HEK293 (cell line): ENCODE data around the gene C1QTNF1.
"Not testable (repeated sequence)": the region's sequence is repeated elsewhere in the genome, so short reads cannot be mapped to it uniquely, and the experiment has no call there.

Experiments used
- CTCF ChIA-PET: fragments of 350-600 bp; formaldehyde crosslinking; extraction: SDS; loops from one replicate; lab custom pipeline; 2021; ENCODE audit warnings: antibody characterized with exemption; lab: Yijun Ruan, JAX
- POLR2A ChIA-PET: fragments of 300-600 bp; formaldehyde crosslinking; extraction: SDS; loops from one replicate; lab custom pipeline; 2020; ENCODE audit warnings: antibody characterized with exemption, inconsistent platforms; lab: Yijun Ruan, JAX
- H3K27ac ChIP-seq: fragments of 200-500 bp; sonication (Bioruptor generic); 2 replicates; pipeline ENCODE4 v1.5.1; 2014; ENCODE audit warnings: low read depth, low read length, control low read depth, inconsistent platforms; ENCODE audit errors: extremely low read depth
- H3K36me3 ChIP-seq, 2 experiments: fragments of 200-500 bp in 1 of 2; sonication (Bioruptor generic) in 1 of 2; 1 replicate in 1 of 2; 2 replicates in 1 of 2; pipeline ENCODE4 v1.5.1; 2014 to 2017; ENCODE audit warnings: inconsistent platforms in 2 of 2, low read length in 2 of 2; ENCODE audit not compliant: control insufficient read depth in 2 of 2, insufficient read depth in 1 of 2
- H3K4me1 ChIP-seq: fragments of 200-500 bp; sonication (Bioruptor generic); 2 replicates; pipeline ENCODE4 v1.5.1; 2014; ENCODE audit warnings: mild to moderate bottlenecking, low read length, inconsistent platforms; ENCODE audit not compliant: control insufficient read depth, insufficient read depth
- H3K4me3 ChIP-seq: 2 replicates; pipeline ENCODE4 v1.5.1; 2011; ENCODE audit warnings: low read depth, mild to moderate bottlenecking, control low read depth, low read length, moderate library complexity
- H3K9me3 ChIP-seq: fragments of 200-500 bp; sonication (Bioruptor generic); 2 replicates; pipeline ENCODE4 v1.5.1; 2014; ENCODE audit warnings: low read depth, low read length, inconsistent platforms; ENCODE audit not compliant: control insufficient read depth, insufficient read depth
- OSR2 ChIP-seq: fragments of 450-650 bp; formaldehyde crosslinking; IDR thresholded peaks from 2 replicates; pipeline ENCODE4 v1.5.1; 2016; ENCODE audit warnings: missing biosample characterization, missing genetic modification characterization
- PRDM10 ChIP-seq: fragments of 450-650 bp; formaldehyde crosslinking; IDR thresholded peaks from 2 replicates; pipeline ENCODE4 v1.5.1; 2016; ENCODE audit warnings: missing biosample characterization, missing genetic modification characterization
- ZBTB6 ChIP-seq: fragments of 450-650 bp; formaldehyde crosslinking; IDR thresholded peaks from 2 replicates; pipeline ENCODE4 v1.5.1; 2017; ENCODE audit warnings: missing biosample characterization, missing genetic modification characterization
- ZBTB8A ChIP-seq: fragments of 450-650 bp; formaldehyde crosslinking; IDR thresholded peaks from 2 replicates; pipeline ENCODE4 v1.5.1; 2016; ENCODE audit warnings: missing biosample characterization, missing genetic modification characterization
- ZNF184 ChIP-seq: fragments of 450-650 bp; IDR thresholded peaks from 2 replicates; pipeline ENCODE4 v1.5.1; 2018; ENCODE audit warnings: missing biosample characterization, mild to moderate bottlenecking, missing genetic modification characterization
- ZNF248 ChIP-seq: fragments of 450-650 bp; formaldehyde crosslinking; IDR thresholded peaks from 2 replicates; pipeline ENCODE4 v1.5.1; 2017; ENCODE audit warnings: missing biosample characterization, missing genetic modification characterization
- ZNF26 ChIP-seq: fragments of 450-650 bp; formaldehyde crosslinking; IDR thresholded peaks from 2 replicates; pipeline ENCODE4 v1.5.1; 2016; ENCODE audit warnings: missing biosample characterization, missing genetic modification characterization
- ZNF280D ChIP-seq: fragments of 450-650 bp; formaldehyde crosslinking; IDR thresholded peaks from 2 replicates; pipeline ENCODE4 v1.5.1; 2016; ENCODE audit warnings: missing biosample characterization, missing genetic modification characterization
- ZNF335 ChIP-seq: fragments of 450-650 bp; formaldehyde crosslinking; conservative IDR thresholded peaks from 2 replicates; pipeline ENCODE4 v1.5.1; 2016; ENCODE audit warnings: missing biosample characterization, missing genetic modification characterization
- ZNF366 ChIP-seq: fragments of 450-650 bp; formaldehyde crosslinking; conservative IDR thresholded peaks from 2 replicates; pipeline ENCODE4 v1.5.1; 2016; ENCODE audit warnings: missing biosample characterization, missing genetic modification characterization
- ZNF521 ChIP-seq: fragments of 450-650 bp; formaldehyde crosslinking; IDR thresholded peaks from 2 replicates; pipeline ENCODE4 v1.5.1; 2017; ENCODE audit warnings: missing biosample characterization, mild to moderate bottlenecking, missing genetic modification characterization
- ZNF580 ChIP-seq: fragments of 450-650 bp; formaldehyde crosslinking; IDR thresholded peaks from 2 replicates; pipeline ENCODE4 v1.5.1; 2016; ENCODE audit warnings: missing biosample characterization, missing genetic modification characterization
- ZNF645 ChIP-seq: fragments of 450-650 bp; formaldehyde crosslinking; IDR thresholded peaks from 2 replicates; pipeline ENCODE4; 2016; ENCODE audit warnings: missing biosample characterization, missing genetic modification characterization
- ZNF837 ChIP-seq: fragments of 450-650 bp; formaldehyde crosslinking; IDR thresholded peaks from 2 replicates; pipeline ENCODE4 v1.5.1; 2016; ENCODE audit warnings: missing biosample characterization, missing genetic modification characterization

Gene C1QTNF1

GRCh38 chr17:79073706-79074088, 49.7 kb downstream of the C1QTNF1 start:
- TF ChIP-seq ZNF645 (tag by site-specific recombination) = no peak
- Histone ChIP-seq H3K36me3 (peaks cover 10 to 15% of the 10 kb centered on the region in 2 experiments), H3K27ac (no peak overlapping the region), H3K4me1 (peaks cover 4% of the 10 kb centered on the region; the same call in 1 of the 2 replicates), H3K9me3 (no peaks in the 10 kb centered on the region), H3K4me3 (no peak overlapping the region)
- CTCF ChIA-PET = interaction anchor here (0.7 to 2.9 kb wide), 11 partner anchors 9 to 320 kb away, joined by 3 to 21 read pairs (median 5); no protein-coding TSS in a partner anchor
- POLR2A ChIA-PET = interaction anchor here (0.7 to 1.3 kb wide), 2 partner anchors 14 to 25 kb away, joined by 3 to 5 read pairs; no protein-coding TSS in a partner anchor

GRCh38 chr17:79074121-79074648, 50.2 kb downstream of the C1QTNF1 start:
- H3K36me3 ChIP-seq = peaks cover 10 to 20% of the 10 kb centered on the region in 2 experiments
- H3K4me1 ChIP-seq, H3K4me3 ChIP-seq, H3K27ac ChIP-seq, H3K9me3 ChIP-seq: not testable (repeated sequence)
- TF ChIP-seq ZNF580 (peak; percentile 66; the same call in 1 of the 2 replicates), ZNF335 (tag by site-specific recombination) (peak; percentile 35; the same call in 1 of the 2 replicates), ZBTB6 (peak; percentile 47; the same call in 1 of the 2 replicates), ZNF184 (tag by site-specific recombination) (0 out of 2 replicates have a peak, but pooled peaks have one; percentile 12), ZBTB8A (peak; percentile 88), PRDM10 (peak; percentile 71)
- CTCF ChIA-PET = interaction anchor here (0.6 to 2.9 kb wide), 15 partner anchors 9 to 319 kb away, joined by 3 to 21 read pairs (median 4); no protein-coding TSS in a partner anchor
- POLR2A ChIA-PET = interaction anchor here (0.6 to 1.2 kb wide), 12 partner anchors 11 to 327 kb away, joined by 3 to 8 read pairs (median 3); no protein-coding TSS in a partner anchor

- H3K9me3 ChIP-seq = no peaks in the 10 kb centered on the region
- ChIA-PET CTCF (interaction anchor here (0.6 to 2.9 kb wide), 13 partner anchors 10 to 319 kb away, joined by 3 to 19 read pairs (median 4); no protein-coding TSS in a partner anchor), POLR2A (interaction anchor here (0.6 to 1.2 kb wide), 13 partner anchors 10 to 888 kb away, joined by 3 to 8 read pairs (median 3); partner anchors contain the start of genes AFMID and TK1)
- peaks cover 10 to 26% of the 10 kb centered on the region in 2 experiments for H3K36me3 ChIP-seq
- peak within 1 kb of the TSS; percentile 68 for H3K4me3 ChIP-seq
- H3K27ac ChIP-seq = peak within 1 kb of the TSS; percentile 80; the same call in 1 of the 2 replicates
- peaks cover 4% of the 10 kb centered on the region; the same call in 1 of the 2 replicates for H3K4me1 ChIP-seq
- no peak for TF ChIP-seq ZNF366 (tag by site-specific recombination)
- no peak for TF ChIP-seq ZNF837 (tag by site-specific recombination)
- no peak for TF ChIP-seq ZNF280D (tag by site-specific recombination)
- no peak for TF ChIP-seq OSR2
- TF ChIP-seq ZNF521 (tag by site-specific recombination) = no peak
- no peak for TF ChIP-seq ZNF248 (tag by site-specific recombination)
- TF ChIP-seq ZNF26 (tag by site-specific recombination) = no peak
These were observed 50.9 kb downstream of the C1QTNF1 start, which contains the start of gene ENGASE for GRCh38 chr17:79074649-79075445. Gene ENGASE, plus strand, starts transcription at chr17:79074824. Its CDS starts 121 bp downstream, at chr17:79074945.
